Measurements from ENCODE around the gene ADAMTS4. TPM values are rescaled to one million over a fixed set of nuclear protein-coding genes. Genes with fewer than 3 reads are reported as not detected.

ADAMTS4 gene
- total and polyA plus RNA-seq, 9 of the 15 experiments (the other 6 are each of a cell fraction or from before 2014, with no cell fraction given), result 0.07 to 3.7 (median 0.41) TPM

- TF ChIP-seq IRF9 (tag; IDR thresholded peaks at IDR 0.05) (no peak), KLF10 (CRISPR knock-in tag; IDR thresholded peaks at IDR 0.05) (no peak), MNT (conservative IDR thresholded peaks at IDR 0.05) (peak; percentile 89 to 93), ZNF407 (IDR thresholded peaks at IDR 0.05; ENCODE audit: low read depth) (0 out of 2 replicates have a peak, but pooled peaks have one; percentile 13), DMBX1 (CRISPR knock-in tag; IDR thresholded peaks at IDR 0.05; ENCODE audit: borderline replicate concordance) (no peak), COPS2 (conservative IDR thresholded peaks at IDR 0.05) (no peak), NR4A1 (CRISPR knock-in tag; IDR thresholded peaks at IDR 0.05) (peak; percentile 52; the same call in 1 of the 2 replicates), NR4A1 (tag; IDR thresholded peaks at IDR 0.05) (no peak), ARID4B (CRISPR knock-in tag; IDR thresholded peaks at IDR 0.05) (peak; percentile 86), ZNF589 (CRISPR knock-in tag; IDR thresholded peaks at IDR 0.05; ENCODE audit: low read depth) (no peak)
These were observed 45.0 kb downstream of the ADAMTS4 start, which contains the start of gene UFC1 (continued) for GRCh38 chr1:161153682-161154337.
